Endothelial cell of umbilical vein (primary cell): ENCODE results near the gene KRTAP10-6. TPM values are rescaled to one million over a fixed set of nuclear protein-coding genes. Genes with fewer than 3 reads are reported as not detected.

Experiments
- BruUV-seq: library from RNA; stranded (reverse); fragments of 400-500 nt; replicated peaks from 2 replicates; lab custom pipeline; 2021; lab: Mats Ljungman, UMichigan
- CTCF ChIA-PET: fragments of 300-600, 350-600 bp; sonication (Branson Sonifier 250); formaldehyde crosslinking; loops from one replicate; lab custom pipeline; 2021; ENCODE audit warnings: antibody characterized with exemption, inconsistent platforms; lab: Charles Lee
- POLR2A ChIA-PET: fragments of 300-600, 350-600 bp; sonication (Branson Sonifier 250); formaldehyde crosslinking; loops from one replicate; lab custom pipeline; 2021; ENCODE audit warnings: antibody characterized with exemption, inconsistent platforms; lab: Charles Lee
- DNase-seq: peaks from one replicate; pipeline ENCODE4 v3.0.0-alpha.2; 2011; ENCODE audit warnings: low read depth, low spot score
- FAIRE-seq: peaks from 2 replicates; lab custom pipeline; 2011; peaks lifted over from hg19 to GRCh38; lab: Jason Lieb, UNC
- H2AFZ ChIP-seq: 2 replicates; pipeline ENCODE4 v1.6.0; 2012; ENCODE audit warnings: low read depth, low read length, control low read depth, inconsistent platforms
- H3K27ac ChIP-seq: 2 replicates; pipeline ENCODE4 v1.5.1; 2011; ENCODE audit warnings: low read depth, mild to moderate bottlenecking, control low read depth, low read length, moderate library complexity; ENCODE audit not compliant: insufficient read depth
- H3K27me3 ChIP-seq, 2 experiments: 2 replicates each; pipeline versions ENCODE4 v1.6.0 to v1.6.1; 2011; ENCODE audit warnings: low read length in 2 of 2, mixed read lengths in 1 of 2; ENCODE audit not compliant: control insufficient read depth in 2 of 2, insufficient read depth in 2 of 2
- H3K36me3 ChIP-seq, 2 experiments: 2 replicates in 1 of 2; 3 replicates in 1 of 2; pipeline ENCODE4 v1.5.1; 2011; ENCODE audit warnings: low read length in 2 of 2, mild to moderate bottlenecking in 1 of 2, moderate library complexity in 1 of 2; ENCODE audit not compliant: control insufficient read depth in 2 of 2, insufficient read depth in 2 of 2; ENCODE audit errors: extremely low read depth in 1 of 2
- H3K4me1 ChIP-seq: 3 replicates; pipeline ENCODE4 v1.5.1; 2011; ENCODE audit warnings: mild to moderate bottlenecking, low read length; ENCODE audit not compliant: control insufficient read depth, insufficient read depth; ENCODE audit errors: extremely low read depth
- H3K4me2 ChIP-seq: 2 replicates; pipeline ENCODE4 v1.6.1; 2011; ENCODE audit warnings: low read length, control low read depth, mixed read lengths; ENCODE audit not compliant: insufficient read depth
- H3K4me3 ChIP-seq, 3 experiments: fragments of 200-600 bp in 1 of 3; sonication (generic), shearing (Covaris generic) in 1 of 3; replicated peaks in 1 of 3; 2 replicates each; pipeline ENCODE4 v1.5.1; 2011 to 2016; ENCODE audit warnings: control low read depth in 3 of 3, low read length in 3 of 3, mild to moderate bottlenecking in 2 of 3, inconsistent platforms in 1 of 3, low read depth in 1 of 3, moderate library complexity in 1 of 3; ENCODE audit not compliant: insufficient read depth in 1 of 3
- H3K79me2 ChIP-seq: 2 replicates; pipeline ENCODE4 v1.6.0; 2012; ENCODE audit warnings: low read length, inconsistent platforms; ENCODE audit not compliant: control insufficient read depth, insufficient read depth
- H3K9ac ChIP-seq: replicated peaks from 2 replicates; pipeline ENCODE3; 2011; ENCODE audit warnings: low read length, control low read depth; ENCODE audit not compliant: insufficient read depth; ENCODE audit errors: extremely low read depth
- H3K9me1 ChIP-seq: replicated peaks from 3 replicates; pipeline ENCODE4 v1.6.0; 2011; ENCODE audit warnings: mild to moderate bottlenecking, low read length; ENCODE audit not compliant: control insufficient read depth, insufficient read depth; ENCODE audit errors: extremely low read depth
- H3K9me3 ChIP-seq: replicated peaks from 2 replicates; pipeline ENCODE4 v1.5.1; 2012; ENCODE audit warnings: low read length, inconsistent platforms; ENCODE audit not compliant: control insufficient read depth, insufficient read depth
- H4K20me1 ChIP-seq: replicated peaks from 2 replicates; pipeline ENCODE3; 2011; ENCODE audit warnings: mild to moderate bottlenecking, low read length; ENCODE audit not compliant: control insufficient read depth, insufficient read depth; ENCODE audit errors: extremely low read depth
- CTCF ChIP-seq, 2 donors: IDR thresholded peaks; 1 replicate in 1 of 2; 2 replicates in 1 of 2; pipeline ENCODE4 v1.5.1; 2011; ENCODE audit warnings: low read length in 2 of 2, mild to moderate bottlenecking in 2 of 2, moderate library complexity in 2 of 2, control low read depth in 1 of 2, inconsistent platforms in 1 of 2, low read depth in 1 of 2; ENCODE audit not compliant: insufficient read depth in 1 of 2; ENCODE audit errors: extremely low read depth in 1 of 2
- EZH2 ChIP-seq: IDR thresholded peaks from 2 replicates; pipeline ENCODE4 v1.6.1; 2012; ENCODE audit warnings: borderline replicate concordance, low read depth, mild to moderate bottlenecking, moderate library complexity, low read length, inconsistent platforms; ENCODE audit not compliant: severe bottlenecking
- FOS ChIP-seq: IDR thresholded peaks from 2 replicates; pipeline ENCODE4 v1.6.1; 2011; ENCODE audit warnings: mild to moderate bottlenecking, low read length, moderate library complexity, borderline replicate concordance; ENCODE audit not compliant: insufficient read depth
- GATA2 ChIP-seq: IDR thresholded peaks from 2 replicates; pipeline ENCODE4 v1.7.0; 2011; ENCODE audit warnings: low read depth, mild to moderate bottlenecking, moderate library complexity, mixed read lengths, low read length; ENCODE audit not compliant: insufficient read length, insufficient read depth
- JUN ChIP-seq: IDR thresholded peaks from 2 replicates; pipeline ENCODE4 v1.6.1; 2011; ENCODE audit warnings: borderline replicate concordance, low read depth; ENCODE audit not compliant: insufficient read length, insufficient read depth
- MAX ChIP-seq: IDR thresholded peaks from 2 replicates; pipeline ENCODE4 v1.6.1; 2011; ENCODE audit not compliant: insufficient read depth, insufficient read length
- MYC ChIP-seq: IDR thresholded peaks from one replicate; pipeline ENCODE4 v1.6.1; 2011; ENCODE audit warnings: mild to moderate bottlenecking, low read depth, low read length
- POLR2A ChIP-seq: IDR thresholded peaks from 2 replicates; pipeline ENCODE4 v1.6.1; 2012; ENCODE audit warnings: low read depth, mild to moderate bottlenecking, control low read depth, low read length
- POLR2AphosphoS5 ChIP-seq: IDR thresholded peaks from 2 replicates; pipeline ENCODE4 v1.6.1; 2012; ENCODE audit warnings: low read depth, mild to moderate bottlenecking, control low read depth, low read length, moderate library complexity; ENCODE audit not compliant: insufficient read depth
- dilution Hi-C: fragments of 300-500 bp; cut with MboI; formaldehyde crosslinking; loops from one replicate; pipeline ENCODE4 v1.15.0; 2019; ENCODE audit warnings: low sequenced_read_pairs; ENCODE audit not compliant: extremely low pct_ligation_motif_present
- intact Hi-C: fragments of 100-400 bp; cut with micrococcal nuclease; formaldehyde crosslinking; loops from one replicate; pipeline ENCODE4 v1.10.0; 2022
- polyA plus RNA-seq, 4 experiments: library from polyadenylated mRNA; depleted of rRNA in 3 of 4; stranded (reverse) in 3 of 4; unstranded in 1 of 4; fragments of >200 nt; gene quantifications; 2 replicates each; pipeline versions ENCODE4 v1.2.1 to v1.2.3, GENCODE V29; 2011 to 2012; ENCODE audit warnings: missing spikeins in 1 of 4
- total RNA-seq: library from RNA; stranded (reverse); gene quantifications from 2 replicates; pipeline ENCODE4 v1.2.3, GENCODE V29; 2021

Gene KRTAP10-6
- total and polyA plus RNA-seq, 2 donors (not counting 3 experiments of a cell fraction or from before 2014, with no cell fraction given), result not detected

DNA sequence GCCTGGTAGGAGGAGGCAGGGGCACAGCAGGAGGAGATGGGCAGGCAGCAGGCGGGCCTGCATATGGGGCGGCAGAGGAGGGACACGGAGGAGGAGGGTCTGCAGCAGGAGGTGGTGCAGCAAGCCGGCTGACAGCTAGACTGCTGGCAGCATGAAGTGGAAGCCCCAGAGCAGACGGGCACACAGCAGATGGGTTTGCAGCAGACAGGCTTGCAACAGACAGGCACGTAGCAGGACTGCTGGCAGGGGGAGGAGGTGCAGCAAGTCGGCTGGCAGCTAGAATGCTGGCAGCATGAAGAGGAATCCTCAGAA is 12.5 kb downstream of the KRTAP10-6 start:
- dilution Hi-C loops (no loop called here), intact Hi-C loops (no loop called here)
- BruUV-seq, result no TSS peak
- Histone ChIP-seq H3K4me2 (no peak overlapping the region), H3K27me3 (peaks cover 0 to 4% of the 10 kb centered on the region in 2 experiments), H3K4me3 (no peak overlapping the region), H3K9ac (no peak overlapping the region), H3K4me1 (no peaks in the 10 kb centered on the region), H3K9me3 (no peaks in the 10 kb centered on the region), H3K9me1 (no peaks in the 10 kb centered on the region), H2AFZ (no peak overlapping the region), H3K27ac (no peak overlapping the region), H4K20me1 (no peaks in the 10 kb centered on the region), H3K79me2 (no peaks in the 10 kb centered on the region), H3K36me3 (no peaks in the 10 kb centered on the region)
- ChIA-PET CTCF (no interaction called here), POLR2A (no interaction called here)
- TF ChIP-seq EZH2 (no peak), JUN (no peak), POLR2A (no peak), MYC (no peak), GATA2 (no peak), MAX (no peak), CTCF (IDR thresholded peaks at IDR 0.05; ENCODE audit: extremely low read depth in 1 of 2, insufficient read depth in 1 of 2, low read depth in 1 of 2, low read length in 2 of 2) (no peak), FOS (no peak), POLR2AphosphoS5 (no peak)
- no peak for DNase-seq
- FAIRE-seq, result no peak
